ENCODE data around the gene CD93.

Gene CD93

GRCh38 chr20:23100720-23101107 lies 14.6 kb upstream of the CD93 start:
- Histone ChIP-seq H3F3A (ENCODE audit: low read depth) (no peaks in the 10 kb centered on the region), H3K9me3 (ENCODE audit: insufficient read depth, low read depth, low read length) (no peaks in the 10 kb centered on the region), H3K79me2 (ENCODE audit: insufficient read depth, low read length) (no peaks in the 10 kb centered on the region), H2AFZ (ENCODE audit: low read length) (no peak overlapping the region), H3K4me3 (ENCODE audit: low read length, poor library complexity, severe bottlenecking) (no peak overlapping the region), H3K9me2 (replicated peaks; ENCODE audit: low read depth, low read length) (no peaks in the 10 kb centered on the region), H3K36me3 (ENCODE audit: insufficient read depth, low read length) (no peaks in the 10 kb centered on the region), H3K4me2 (ENCODE audit: low read depth, low read length, poor library complexity, severe bottlenecking) (no peak overlapping the region), H3K4me1 (ENCODE audit: insufficient read depth, low read length, poor library complexity, severe bottlenecking) (peaks cover 18% of the 10 kb centered on the region), H3K9ac (ENCODE audit: low read depth, low read length, poor library complexity, severe bottlenecking) (no peak overlapping the region), H4K20me1 (ENCODE audit: insufficient read depth, low read length, poor library complexity, severe bottlenecking) (no peaks in the 10 kb centered on the region), H3K27me3 (ENCODE audit: insufficient read depth, low read length, poor library complexity, severe bottlenecking) (no peaks in the 10 kb centered on the region)
- TF ChIP-seq CTCF (conservative IDR thresholded peaks at IDR 0.05; ENCODE audit: low read length) (no peak), EZH2phosphoT487 (IDR thresholded peaks at IDR 0.05; ENCODE audit: borderline replicate concordance) (no peak)

- Histone ChIP-seq H3K4me3 (ENCODE audit: low read length, poor library complexity, severe bottlenecking) (no peak overlapping the region), H3K9ac (ENCODE audit: low read depth, low read length, poor library complexity, severe bottlenecking) (no peak overlapping the region), H3K36me3 (ENCODE audit: insufficient read depth, low read length) (no peaks in the 10 kb centered on the region), H3K9me2 (replicated peaks; ENCODE audit: low read depth, low read length) (no peaks in the 10 kb centered on the region), H3K4me1 (ENCODE audit: insufficient read depth, low read length, poor library complexity, severe bottlenecking) (peaks cover 18% of the 10 kb centered on the region), H3K79me2 (ENCODE audit: insufficient read depth, low read length) (no peaks in the 10 kb centered on the region), H3K4me2 (ENCODE audit: low read depth, low read length, poor library complexity, severe bottlenecking) (no peak overlapping the region), H2AFZ (ENCODE audit: low read length) (no peak overlapping the region), H3K27me3 (ENCODE audit: insufficient read depth, low read length, poor library complexity, severe bottlenecking) (no peaks in the 10 kb centered on the region), H3K9me3 (ENCODE audit: insufficient read depth, low read depth, low read length) (no peaks in the 10 kb centered on the region), H4K20me1 (ENCODE audit: insufficient read depth, low read length, poor library complexity, severe bottlenecking) (no peaks in the 10 kb centered on the region), H3F3A (ENCODE audit: low read depth) (no peaks in the 10 kb centered on the region)
- no peak for TF ChIP-seq CTCF (conservative IDR thresholded peaks at IDR 0.05; ENCODE audit: low read length)
- TF ChIP-seq EZH2phosphoT487 (IDR thresholded peaks at IDR 0.05; ENCODE audit: borderline replicate concordance) = no peak
These were observed 13.9 kb upstream of the CD93 start for GRCh38 chr20:23099791-23100719.

GRCh38 chr20:23097636-23098580 lies 11.8 kb upstream of the CD93 start:
- Histone ChIP-seq H3K4me2 (ENCODE audit: low read depth, low read length, poor library complexity, severe bottlenecking) (no peak overlapping the region), H3K9me3 (ENCODE audit: insufficient read depth, low read depth, low read length) (no peaks in the 10 kb centered on the region)
- TF ChIP-seq CTCF (conservative IDR thresholded peaks at IDR 0.05; ENCODE audit: low read length) (no peak), EZH2phosphoT487 (IDR thresholded peaks at IDR 0.05; ENCODE audit: borderline replicate concordance) (no peak)

More at GRCh38 chr20:23097636-23098580, 11.8 kb upstream of the CD93 start:
- H3K9me2 ChIP-seq (replicated peaks; ENCODE audit: low read depth, low read length) = no peaks in the 10 kb centered on the region
- H3K79me2 ChIP-seq (ENCODE audit: insufficient read depth, low read length) = no peaks in the 10 kb centered on the region
- H2AFZ ChIP-seq (ENCODE audit: low read length) = no peak overlapping the region
- H3K9ac ChIP-seq (ENCODE audit: low read depth, low read length, poor library complexity, severe bottlenecking) = no peak overlapping the region
- H3F3A ChIP-seq (ENCODE audit: low read depth) = no peaks in the 10 kb centered on the region
- no peaks in the 10 kb centered on the region for H4K20me1 ChIP-seq (ENCODE audit: insufficient read depth, low read length, poor library complexity, severe bottlenecking)
- no peaks in the 10 kb centered on the region for H3K36me3 ChIP-seq (ENCODE audit: insufficient read depth, low read length)
- H3K4me1 ChIP-seq (ENCODE audit: insufficient read depth, low read length, poor library complexity, severe bottlenecking) = peaks cover 10% of the 10 kb centered on the region
- H3K4me3 ChIP-seq (ENCODE audit: low read length, poor library complexity, severe bottlenecking) = no peak overlapping the region
- no peaks in the 10 kb centered on the region for H3K27me3 ChIP-seq (ENCODE audit: insufficient read depth, low read length, poor library complexity, severe bottlenecking)

Data from Loucy (cell line).